Kasumi-1 (cell line): ENCODE measurements around the gene DERL2.
"Not testable (repeated sequence)": the region's sequence is repeated elsewhere in the genome, so short reads cannot be mapped to it uniquely, and the experiment has no call there.

Source experiments
- DNase-seq, 2 experiments: peaks; one replicate each; lab custom pipeline; 2025; lab: John Stamatoyannopoulos, UW

DERL2 gene

DNA sequence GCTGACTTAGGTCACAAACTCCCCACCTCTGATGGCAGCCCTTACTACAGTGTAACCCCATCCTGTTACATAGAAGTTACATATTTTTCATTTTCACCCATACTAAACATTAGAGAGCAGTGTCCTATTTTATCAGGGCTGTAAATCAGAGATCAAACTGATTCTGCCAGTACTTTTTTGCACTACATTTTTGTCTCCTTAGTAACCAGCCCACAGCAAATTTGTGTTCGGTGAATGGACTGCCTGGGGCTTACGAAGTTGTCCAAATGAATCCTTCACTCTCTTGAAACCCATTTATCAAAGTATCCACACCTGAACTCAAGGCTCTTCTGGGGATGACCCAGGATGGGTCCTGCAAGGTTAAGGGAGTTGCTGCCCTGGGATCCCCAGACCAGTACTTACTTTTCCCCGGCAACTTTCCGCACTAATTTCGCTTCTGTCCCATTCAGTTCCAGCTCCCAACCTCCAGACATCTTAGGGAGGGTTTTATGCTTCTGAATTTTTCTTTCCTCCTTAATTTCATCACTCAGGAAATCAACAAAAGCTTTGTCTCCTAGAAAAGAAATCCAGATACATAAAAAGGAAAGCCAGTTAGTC is 48.2 kb downstream of the DERL2 start:
- DNase-seq: no peak

DNA sequence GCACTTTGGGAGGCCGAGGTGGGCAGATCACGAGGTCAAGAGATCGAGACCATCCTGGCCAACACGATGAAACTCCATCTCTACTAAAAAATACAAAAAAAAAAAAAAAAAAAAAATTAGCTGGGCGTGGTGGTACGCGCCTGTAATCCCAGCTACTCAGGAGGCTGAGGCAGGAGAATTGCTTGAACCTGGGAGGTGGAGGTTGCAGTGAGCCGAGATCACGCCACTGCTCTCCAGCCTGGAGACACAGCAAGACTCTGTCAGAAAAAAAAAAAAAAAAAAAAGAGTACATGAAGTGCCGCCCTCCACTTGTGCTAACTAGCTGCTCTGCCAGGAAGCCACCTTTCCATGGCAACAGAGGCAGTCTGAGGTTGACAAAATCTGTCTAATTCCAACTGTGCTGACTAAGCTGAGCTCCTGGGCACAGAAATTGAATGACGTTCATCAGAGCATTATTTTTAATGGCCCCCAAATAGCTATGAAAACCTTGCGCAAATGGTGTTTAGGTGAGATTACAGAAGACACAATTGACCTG is 50.1 kb downstream of the DERL2 start:
- DNase-seq: not testable (repeated sequence)

DNA sequence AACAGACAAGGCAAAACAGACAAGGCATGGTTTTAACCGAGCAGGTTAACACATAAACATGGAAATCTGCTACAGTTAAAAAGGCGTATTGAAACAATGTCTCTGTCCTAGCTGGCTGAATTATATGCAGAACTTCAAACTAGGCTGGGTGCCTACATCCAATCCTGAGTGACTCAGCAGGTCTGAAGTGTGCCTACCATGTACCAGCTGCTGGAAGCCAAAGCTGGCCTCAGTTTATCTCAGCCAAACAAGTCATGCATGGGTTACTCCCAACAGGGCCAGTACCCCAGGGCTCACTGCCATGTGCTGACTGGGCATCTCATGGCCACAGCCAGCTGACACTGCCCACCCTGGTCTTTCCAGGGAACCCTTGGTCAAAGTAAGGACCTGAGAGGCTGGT is 51.0 kb downstream of the DERL2 start:
- no peak for DNase-seq

DNA sequence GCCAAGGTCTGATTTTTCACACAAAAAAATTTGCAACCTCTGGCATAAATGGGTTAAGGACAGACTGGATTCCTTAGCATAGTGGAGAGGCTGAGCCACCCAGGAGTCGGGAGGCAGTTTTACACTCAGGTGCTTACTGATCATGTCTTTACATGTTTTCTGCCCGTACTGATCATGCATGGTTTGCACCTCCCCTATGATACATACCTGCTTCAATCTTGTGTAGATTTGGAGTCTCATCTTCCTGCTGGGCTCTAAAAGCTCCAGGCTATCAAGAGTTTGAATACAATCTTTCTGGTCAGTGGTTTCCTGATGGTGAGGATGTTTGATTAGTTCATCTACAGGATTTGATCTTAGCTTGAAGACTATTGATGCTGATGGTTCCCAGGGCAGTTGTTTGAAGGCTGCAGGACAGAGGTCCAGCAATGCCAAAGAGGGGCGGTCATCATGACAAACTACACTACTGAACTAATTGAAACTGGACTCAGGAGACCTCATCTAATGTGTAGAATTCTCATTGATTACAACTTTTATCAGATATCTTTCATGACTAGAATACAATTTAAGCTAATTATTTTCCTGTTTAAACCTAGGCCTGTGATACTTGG is 53.9 kb downstream of the DERL2 start:
- no peak for DNase-seq

DNA sequence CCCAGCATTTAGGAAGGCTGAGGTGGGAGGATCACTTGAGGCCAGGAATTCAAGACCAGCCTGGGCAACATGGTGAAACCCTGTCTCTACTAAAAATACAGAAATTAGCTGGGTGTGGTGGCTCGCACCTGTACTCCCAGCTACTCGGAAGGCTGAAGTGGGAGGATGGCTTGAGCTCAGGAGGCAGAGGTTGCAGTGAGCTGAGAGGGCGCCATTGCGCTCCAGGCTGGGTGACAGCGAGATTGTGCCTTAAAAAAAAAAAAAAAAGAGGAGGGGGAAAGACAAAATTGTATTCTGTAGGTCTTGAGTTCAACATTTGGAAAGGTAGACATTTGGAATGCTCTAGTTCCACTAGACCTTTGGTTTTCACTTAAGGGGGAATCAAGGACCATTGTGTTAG is 54.7 kb downstream of the DERL2 start:
- not testable (repeated sequence) for DNase-seq

DNA sequence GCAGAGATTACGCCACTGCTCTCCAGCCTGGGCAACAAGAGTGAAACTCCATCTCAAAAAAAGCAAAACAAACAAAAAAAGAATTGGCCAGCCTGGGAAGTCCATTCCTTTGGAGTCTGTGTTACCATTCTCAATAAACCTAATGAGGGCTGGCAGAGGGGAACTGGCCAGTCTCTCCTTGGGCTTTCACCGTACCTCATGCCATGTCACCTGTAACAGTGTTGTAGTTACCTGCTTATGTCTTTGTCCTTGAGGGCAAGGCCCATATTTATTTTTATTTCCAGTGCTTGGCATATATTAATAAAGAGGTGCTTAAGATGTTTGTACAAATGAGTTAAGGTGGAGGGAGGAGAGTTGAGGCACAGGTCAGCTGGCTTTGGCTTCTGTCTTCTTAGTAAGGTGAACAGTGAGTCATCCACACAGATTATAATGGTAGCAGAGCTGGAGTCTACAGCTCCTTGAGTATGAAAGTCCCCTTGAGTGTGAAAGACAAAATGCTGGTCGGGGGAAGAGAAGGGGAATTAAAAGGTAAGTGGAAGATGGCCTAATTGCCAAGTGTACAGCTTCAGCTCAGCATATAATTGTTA is 55.5 kb downstream of the DERL2 start:
- DNase-seq: no peak

DNA sequence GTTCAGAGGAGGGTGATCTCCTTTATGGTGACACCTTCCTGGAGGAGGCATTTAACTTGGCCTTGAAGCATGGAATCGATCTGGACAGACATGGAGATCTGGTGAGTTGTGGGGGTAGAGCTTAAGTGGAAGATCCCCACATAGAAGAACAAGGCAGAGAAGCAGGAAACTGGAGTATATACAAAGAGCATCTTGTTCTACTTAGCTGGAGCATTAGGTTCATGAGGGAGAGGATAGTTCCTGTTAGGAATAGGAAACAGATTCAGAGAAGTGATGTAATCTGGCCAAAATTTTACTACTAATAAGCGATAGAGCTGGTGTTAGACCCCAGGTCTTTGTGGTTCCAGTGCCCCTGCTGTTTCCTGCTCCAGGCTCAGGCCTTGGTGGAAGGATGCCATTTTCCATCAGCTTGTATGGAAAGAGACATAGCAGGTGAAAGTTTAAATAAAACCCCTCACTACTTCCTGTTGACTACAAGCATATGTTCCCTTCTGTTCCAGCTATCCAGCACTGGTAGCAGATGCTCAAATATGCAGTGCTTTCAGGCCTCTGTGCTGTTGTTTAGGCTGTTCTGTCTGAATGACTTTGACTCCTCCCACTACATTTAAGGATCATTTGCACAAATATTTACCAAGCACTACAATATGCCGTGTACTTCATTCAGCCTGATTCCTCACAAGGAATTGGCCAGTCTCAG is 56.6 kb downstream of the DERL2 start:
- no peak for DNase-seq

DNA sequence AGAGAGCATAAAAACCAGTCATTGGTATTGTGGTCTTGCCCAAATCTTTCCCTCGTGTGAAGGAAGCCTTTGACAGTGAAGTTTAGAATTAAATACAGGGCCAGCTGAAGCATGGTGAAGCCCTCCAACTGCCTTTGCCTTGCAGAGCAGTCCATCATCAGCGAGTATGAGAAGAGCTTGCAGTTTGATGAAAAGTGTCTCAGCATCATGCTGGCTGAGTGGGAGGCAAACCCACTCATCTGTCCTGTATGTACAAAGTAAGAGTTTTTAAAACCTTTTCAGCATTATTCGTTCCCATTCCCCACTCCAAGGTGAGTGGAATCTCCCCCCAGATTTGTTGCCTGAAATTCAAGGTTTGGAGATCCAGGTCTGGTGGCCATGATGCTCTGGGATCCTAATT is 60.2 kb downstream of the DERL2 start:
- DNase-seq: no peak

DNA sequence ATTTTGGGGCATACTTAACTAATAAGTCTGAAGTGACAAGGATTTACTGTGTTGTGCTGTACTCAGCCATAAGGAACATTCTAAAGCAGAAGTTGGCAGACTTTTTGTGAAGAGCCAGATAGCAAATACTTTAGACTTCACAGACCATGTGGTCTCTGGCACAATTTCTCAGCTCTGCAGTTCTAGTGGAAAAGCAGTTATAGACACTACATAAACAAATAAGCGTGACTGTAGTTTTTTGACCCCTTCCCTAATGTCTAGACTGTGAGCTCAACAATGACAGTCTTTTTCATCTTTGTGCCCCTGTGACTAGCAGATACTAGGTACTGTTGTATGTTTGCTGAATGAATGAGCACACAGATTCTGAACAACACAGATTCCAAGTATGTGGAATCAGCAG is 61.1 kb downstream of the DERL2 start:
- no peak for DNase-seq

DNA sequence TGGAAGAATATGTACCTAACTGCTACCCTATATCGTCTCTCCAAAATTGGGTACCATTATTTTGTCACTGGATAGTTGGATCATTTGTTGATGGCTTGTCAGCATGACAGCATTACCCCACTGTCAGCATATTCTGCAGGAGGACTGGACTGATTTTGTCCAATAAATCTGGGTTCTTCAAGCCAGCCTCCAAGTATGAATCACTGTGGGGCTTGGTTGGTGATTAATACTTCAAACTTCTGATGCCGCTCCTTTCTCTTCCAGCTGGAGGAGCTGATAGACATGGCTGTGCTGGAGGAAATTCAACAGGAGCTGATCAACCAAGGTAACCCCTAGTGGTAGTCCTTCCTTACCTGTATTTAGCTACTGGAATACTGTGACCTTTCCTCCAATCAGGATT is 63.5 kb downstream of the DERL2 start:
- DNase-seq: no peak
